PC-9 (cell line): Measurements from ENCODE around the gene RAB11FIP4.

Experiments
- CTCF ChIP-seq: fragments of 200-600 bp; sonication (generic); conservative IDR thresholded peaks from 2 replicates; pipeline ENCODE4 v1.6.1; 2017; ENCODE audit warnings: mixed run types, antibody characterized with exemption, mild to moderate bottlenecking, moderate library complexity
- EZH2 ChIP-seq: fragments of 200-600 bp; sonication (generic); IDR thresholded peaks from 2 replicates; pipeline ENCODE4 v1.8.0; 2017; ENCODE audit warnings: antibody characterized with exemption, low read depth

- no peak for TF ChIP-seq CTCF
- TF ChIP-seq EZH2: no peak
Measured at GRCh38 chr17:31587462-31587861, 196.0 kb downstream of the RAB11FIP4 start.
